ENCODE measurements around the gene PON3. TPM values are rescaled to one million over a fixed set of nuclear protein-coding genes. Genes with fewer than 3 reads are reported as not detected.

PON3 gene
- polyA plus RNA-seq, 1 donor (not counting 4 experiments of a cell fraction or from before 2014, with no cell fraction given) = 0.85 TPM

DNA sequence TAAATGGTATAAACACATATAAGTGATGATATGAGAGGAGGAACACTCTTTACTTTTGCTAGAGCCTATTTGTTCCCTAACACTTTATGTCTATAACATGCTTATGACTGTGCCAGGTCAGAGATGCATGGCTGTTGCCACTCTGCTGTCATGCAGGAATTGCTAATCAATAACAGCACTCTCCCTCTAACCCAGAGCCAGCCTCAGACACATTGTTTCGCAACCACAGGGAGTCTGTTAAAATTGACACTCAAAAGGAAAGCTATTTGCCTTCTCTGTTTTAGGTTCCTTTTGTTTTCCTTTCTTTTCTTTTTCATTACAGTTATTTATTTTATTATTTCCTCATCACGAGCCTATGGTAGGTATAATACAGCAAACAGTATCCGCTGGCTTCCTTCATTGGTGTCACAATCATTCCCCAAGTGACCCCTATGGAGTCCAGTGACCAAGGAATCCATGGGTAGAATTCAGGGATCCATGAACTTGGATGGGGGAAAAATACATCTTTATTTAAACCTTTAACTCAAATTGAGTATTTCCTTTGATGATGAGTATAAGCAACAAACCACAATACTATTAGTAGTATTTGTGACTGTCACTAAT is 31.8 kb upstream of the PON3 start:
- no peak overlapping the region for H3K9ac ChIP-seq (ENCODE audit: control insufficient read depth, extremely low read depth, insufficient read depth, low read length)
- no peak overlapping the region for H3K4me2 ChIP-seq (ENCODE audit: control insufficient read depth, extremely low read depth, insufficient read depth, low read depth, low read length)
- DNase-seq (ENCODE audit: low read depth, low spot score) (no peak), FAIRE-seq (no peak)
- dilution Hi-C loops (cut with MboI; ENCODE audit: extremely low pct_ligation_motif_present, low sequenced_read_pairs) = no loop called here
- no peaks in the 10 kb centered on the region for H3K27me3 ChIP-seq (ENCODE audit: control insufficient read depth, extremely low read depth, insufficient read depth, low read length)
- no peaks in the 10 kb centered on the region for H3K36me3 ChIP-seq (ENCODE audit: control insufficient read depth in 2 of 2, extremely low read depth in 1 of 2, insufficient read depth in 2 of 2, low read length in 2 of 2)
- no peak overlapping the region for H2AFZ ChIP-seq (ENCODE audit: control insufficient read depth, low read length)
- peaks cover 2% of the 10 kb centered on the region for H3K79me2 ChIP-seq (ENCODE audit: control insufficient read depth, insufficient read depth, low read length)
- H4K20me1 ChIP-seq (ENCODE audit: control insufficient read depth, extremely low read depth, insufficient read depth, low read length) = no peaks in the 10 kb centered on the region
- no peak overlapping the region for H3K4me3 ChIP-seq (ENCODE audit: control insufficient read depth in 2 of 3, extremely low read depth in 1 of 3, insufficient read depth in 2 of 3, low read depth in 1 of 3, low read length in 3 of 3)
- no peak overlapping the region for H3K27ac ChIP-seq (ENCODE audit: control insufficient read depth, insufficient read depth, low read length)
- no peak for TF ChIP-seq EZH2 (IDR thresholded peaks at IDR 0.05; ENCODE audit: low read length)
- TF ChIP-seq, protein P1, sequence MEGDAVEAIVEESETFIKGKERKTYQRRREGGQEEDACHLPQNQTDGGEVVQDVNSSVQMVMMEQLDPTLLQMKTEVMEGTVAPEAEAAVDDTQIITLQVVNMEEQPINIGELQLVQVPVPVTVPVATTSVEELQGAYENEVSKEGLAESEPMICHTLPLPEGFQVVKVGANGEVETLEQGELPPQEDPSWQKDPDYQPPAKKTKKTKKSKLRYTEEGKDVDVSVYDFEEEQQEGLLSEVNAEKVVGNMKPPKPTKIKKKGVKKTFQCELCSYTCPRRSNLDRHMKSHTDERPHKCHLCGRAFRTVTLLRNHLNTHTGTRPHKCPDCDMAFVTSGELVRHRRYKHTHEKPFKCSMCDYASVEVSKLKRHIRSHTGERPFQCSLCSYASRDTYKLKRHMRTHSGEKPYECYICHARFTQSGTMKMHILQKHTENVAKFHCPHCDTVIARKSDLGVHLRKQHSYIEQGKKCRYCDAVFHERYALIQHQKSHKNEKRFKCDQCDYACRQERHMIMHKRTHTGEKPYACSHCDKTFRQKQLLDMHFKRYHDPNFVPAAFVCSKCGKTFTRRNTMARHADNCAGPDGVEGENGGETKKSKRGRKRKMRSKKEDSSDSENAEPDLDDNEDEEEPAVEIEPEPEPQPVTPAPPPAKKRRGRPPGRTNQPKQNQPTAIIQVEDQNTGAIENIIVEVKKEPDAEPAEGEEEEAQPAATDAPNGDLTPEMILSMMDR (optimal IDR thresholded peaks at IDR 0.05 in 1 of 3, IDR thresholded peaks at IDR 0.05 in 1 of 3, conservative IDR thresholded peaks at IDR 0.05 in 1 of 3; ENCODE audit: extremely low read depth in 1 of 3, insufficient read depth in 2 of 3, low read length in 3 of 3) = no peak
- H3K9me1 ChIP-seq (ENCODE audit: control insufficient read depth, extremely low read depth, insufficient read depth, low read length) = no peaks in the 10 kb centered on the region
- no peaks in the 10 kb centered on the region for H3K9me3 ChIP-seq (ENCODE audit: control insufficient read depth, low read depth, low read length)
- H3K4me1 ChIP-seq (ENCODE audit: control insufficient read depth, extremely low read depth, insufficient read depth, low read length) = no peaks in the 10 kb centered on the region

- dilution Hi-C loops (cut with MboI; ENCODE audit: extremely low pct_ligation_motif_present, low sequenced_read_pairs) = no loop called here
- H3K9me1 ChIP-seq (ENCODE audit: control insufficient read depth, extremely low read depth, insufficient read depth, low read length) = no peaks in the 10 kb centered on the region
- no peaks in the 10 kb centered on the region for H4K20me1 ChIP-seq (ENCODE audit: control insufficient read depth, extremely low read depth, insufficient read depth, low read length)
- no peaks in the 10 kb centered on the region for H3K4me1 ChIP-seq (ENCODE audit: control insufficient read depth, extremely low read depth, insufficient read depth, low read length)
- H3K4me3 ChIP-seq (ENCODE audit: control insufficient read depth in 2 of 3, extremely low read depth in 1 of 3, insufficient read depth in 2 of 3, low read depth in 1 of 3, low read length in 3 of 3) = no peak overlapping the region
- no peaks in the 10 kb centered on the region for H3K9me3 ChIP-seq (ENCODE audit: control insufficient read depth, low read depth, low read length)
- H3K36me3 ChIP-seq (ENCODE audit: control insufficient read depth in 2 of 2, extremely low read depth in 1 of 2, insufficient read depth in 2 of 2, low read length in 2 of 2) = no peaks in the 10 kb centered on the region
- TF ChIP-seq, protein P1 (optimal IDR thresholded peaks at IDR 0.05 in 1 of 3, IDR thresholded peaks at IDR 0.05 in 1 of 3, conservative IDR thresholded peaks at IDR 0.05 in 1 of 3; ENCODE audit: extremely low read depth in 1 of 3, insufficient read depth in 2 of 3, low read length in 3 of 3) = no peak
- no peak for TF ChIP-seq EZH2 (IDR thresholded peaks at IDR 0.05; ENCODE audit: low read length)
- H3K4me2 ChIP-seq (ENCODE audit: control insufficient read depth, extremely low read depth, insufficient read depth, low read depth, low read length) = no peak overlapping the region
- H3K9ac ChIP-seq (ENCODE audit: control insufficient read depth, extremely low read depth, insufficient read depth, low read length) = no peak overlapping the region
- no peaks in the 10 kb centered on the region for H3K27me3 ChIP-seq (ENCODE audit: control insufficient read depth, extremely low read depth, insufficient read depth, low read length)
- FAIRE-seq (no peak), DNase-seq (ENCODE audit: low read depth, low spot score) (no peak)
- peaks cover 2% of the 10 kb centered on the region for H3K79me2 ChIP-seq (ENCODE audit: control insufficient read depth, insufficient read depth, low read length)
- H2AFZ ChIP-seq (ENCODE audit: control insufficient read depth, low read length) = no peak overlapping the region
- no peak overlapping the region for H3K27ac ChIP-seq (ENCODE audit: control insufficient read depth, insufficient read depth, low read length)
Observed at GRCh38 chr7:95427166-95427565, 31.0 kb upstream of the PON3 start.
